Measurements from ENCODE around the gene SMARCB1. TPM values are rescaled to one million over a fixed set of nuclear protein-coding genes. Genes with fewer than 3 reads are reported as not detected.
A peak's percentile ranks its signal among the peaks of the same experiment; 100 is the strongest.

The SMARCB1 gene
- total RNA-seq, 1 experiment from 2014 or later, result 88.2 TPM

- no peak for DNase-seq
- H3K36me3 Mint-ChIP-seq (ENCODE audit: insufficient read depth, unreplicated experiment), result peaks cover 17% of the 10 kb centered on the region
- H3K27ac Mint-ChIP-seq (ENCODE audit: unreplicated experiment), result no peak overlapping the region
- BruUV-seq (replicated peaks), result no TSS peak
- intact Hi-C loops (cut with micrococcal nuclease; ENCODE audit: unreplicated experiment), result no loop called here
- no peaks in the 10 kb centered on the region for H3K9me3 Mint-ChIP-seq (ENCODE audit: low read depth, unreplicated experiment)
- H3K4me1 Mint-ChIP-seq (ENCODE audit: low read depth, unreplicated experiment), result peaks cover 15% of the 10 kb centered on the region
- TF ChIP-seq CTCF (IDR thresholded peaks at IDR 0.05; ENCODE audit: unreplicated experiment), result no peak
- CTCF ChIA-PET, result no interaction called here
- no peak overlapping the region for H3K4me3 Mint-ChIP-seq (ENCODE audit: low read depth, unreplicated experiment)
- H3K27me3 Mint-ChIP-seq (ENCODE audit: unreplicated experiment), result no peaks in the 10 kb centered on the region
These were observed 42.8 kb upstream of the SMARCB1 start for GRCh38 chr22:23744001-23744400.

- DNase-seq, result no peak
- peaks cover 16% of the 10 kb centered on the region for H3K4me1 Mint-ChIP-seq (ENCODE audit: low read depth, unreplicated experiment)
- no peak for TF ChIP-seq CTCF (IDR thresholded peaks at IDR 0.05; ENCODE audit: unreplicated experiment)
- no peaks in the 10 kb centered on the region for H3K27me3 Mint-ChIP-seq (ENCODE audit: unreplicated experiment)
- H3K9me3 Mint-ChIP-seq (ENCODE audit: low read depth, unreplicated experiment), result no peaks in the 10 kb centered on the region
- peaks cover 17% of the 10 kb centered on the region for H3K36me3 Mint-ChIP-seq (ENCODE audit: insufficient read depth, unreplicated experiment)
- intact Hi-C loops (cut with micrococcal nuclease; ENCODE audit: unreplicated experiment), result no loop called here
- no peak overlapping the region for H3K4me3 Mint-ChIP-seq (ENCODE audit: low read depth, unreplicated experiment)
- BruUV-seq (replicated peaks), result no TSS peak
- CTCF ChIA-PET, result no interaction called here
- no peak overlapping the region for H3K27ac Mint-ChIP-seq (ENCODE audit: unreplicated experiment)
These were observed 42.3 kb upstream of the SMARCB1 start for GRCh38 chr22:23744485-23744884.

- Mint-ChIP-seq H3K4me1 (ENCODE audit: low read depth, unreplicated experiment) (peaks cover 29% of the 10 kb centered on the region), H3K27ac (ENCODE audit: unreplicated experiment) (peak overlapping the region; percentile 50), H3K9me3 (ENCODE audit: low read depth, unreplicated experiment) (no peaks in the 10 kb centered on the region), H3K36me3 (ENCODE audit: insufficient read depth, unreplicated experiment) (peaks cover 22% of the 10 kb centered on the region), H3K4me3 (ENCODE audit: low read depth, unreplicated experiment) (no peak overlapping the region), H3K27me3 (ENCODE audit: unreplicated experiment) (no peaks in the 10 kb centered on the region)
- no peak for TF ChIP-seq CTCF (IDR thresholded peaks at IDR 0.05; ENCODE audit: unreplicated experiment)
- DNase-seq, result no peak
- intact Hi-C loops (cut with micrococcal nuclease; ENCODE audit: unreplicated experiment), result no loop called here
- no TSS peak for BruUV-seq (replicated peaks)
- CTCF ChIA-PET, result interaction anchor here (0.7 kb wide), 1 partner anchor 229 kb away, joined by 5 read pairs; no protein-coding TSS in a partner anchor
These were observed 41.0 kb upstream of the SMARCB1 start for GRCh38 chr22:23745791-23746190.

GRCh38 chr22:23749841-23750301, 36.9 kb upstream of the SMARCB1 start:
- no TSS peak for BruUV-seq (replicated peaks)

More at GRCh38 chr22:23749841-23750301, 36.9 kb upstream of the SMARCB1 start:
- intact Hi-C loops (cut with micrococcal nuclease; ENCODE audit: unreplicated experiment), result no loop called here
- H3K36me3 Mint-ChIP-seq (ENCODE audit: insufficient read depth, unreplicated experiment), result peaks cover 28% of the 10 kb centered on the region
- no peaks in the 10 kb centered on the region for H3K27me3 Mint-ChIP-seq (ENCODE audit: unreplicated experiment)
- DNase-seq, result no peak
- TF ChIP-seq CTCF (IDR thresholded peaks at IDR 0.05; ENCODE audit: unreplicated experiment), result no peak
- H3K27ac Mint-ChIP-seq (ENCODE audit: unreplicated experiment), result peak overlapping the region; percentile 78
- no peaks in the 10 kb centered on the region for H3K9me3 Mint-ChIP-seq (ENCODE audit: low read depth, unreplicated experiment)
- peaks cover 30% of the 10 kb centered on the region for H3K4me1 Mint-ChIP-seq (ENCODE audit: low read depth, unreplicated experiment)
- CTCF ChIA-PET, result interaction anchor here (0.7 kb wide), 1 partner anchor 942 kb away, joined by 8 read pairs; no protein-coding TSS in a partner anchor
- H3K4me3 Mint-ChIP-seq (ENCODE audit: low read depth, unreplicated experiment), result peak overlapping the region; percentile 90
